Middle frontal gyrus (tissue), 1 donor: ENCODE measurements around the gene AMIGO2.
"Not testable (repeated sequence)": the region's sequence is repeated elsewhere in the genome, so short reads cannot be mapped to it uniquely, and the experiment has no call there.

ENCODE experiments used
- DNase-seq: peaks from one replicate; pipeline ENCODE4 v3.0.0-alpha.2; 2015; ENCODE audit warnings: low spot score; ENCODE audit errors: extremely low spot score

Gene AMIGO2

GRCh38 chr12:47074757-47075156 lies 5.0 kb downstream of the AMIGO2 start:
- no peak for DNase-seq

- no peak for DNase-seq
These were observed 5.8 kb downstream of the AMIGO2 start for GRCh38 chr12:47073951-47074350.

GRCh38 chr12:47071241-47071852 lies 8.4 kb downstream of the AMIGO2 start:
- DNase-seq = no peak

GRCh38 chr12:47070310-47070709 lies 9.4 kb downstream of the AMIGO2 start:
- DNase-seq = no peak

- DNase-seq = no peak
These were observed 11.2 kb downstream of the AMIGO2 start for GRCh38 chr12:47068539-47068938.

GRCh38 chr12:47067771-47068431 lies 11.9 kb downstream of the AMIGO2 start:
- no peak for DNase-seq

- no peak for DNase-seq
These were observed 12.6 kb downstream of the AMIGO2 start for GRCh38 chr12:47067176-47067575.

- no peak for DNase-seq
These were observed 13.3 kb downstream of the AMIGO2 start for GRCh38 chr12:47066278-47067025.

GRCh38 chr12:47065546-47065945 lies 14.2 kb downstream of the AMIGO2 start:
- DNase-seq = no peak

GRCh38 chr12:47058640-47059039 lies 21.1 kb downstream of the AMIGO2 start:
- DNase-seq = not testable (repeated sequence)

GRCh38 chr12:47056944-47057343 lies 22.8 kb downstream of the AMIGO2 start:
- not testable (repeated sequence) for DNase-seq

GRCh38 chr12:47055856-47056255 lies 23.9 kb downstream of the AMIGO2 start:
- not testable (repeated sequence) for DNase-seq

- DNase-seq = no peak
These were observed 25.1 kb downstream of the AMIGO2 start for GRCh38 chr12:47054659-47055058.

- no peak for DNase-seq
These were observed 25.8 kb downstream of the AMIGO2 start for GRCh38 chr12:47053961-47054360.

- no peak for DNase-seq
These were observed 27.5 kb downstream of the AMIGO2 start for GRCh38 chr12:47052274-47052673.

- DNase-seq = not testable (repeated sequence)
These were observed 28.5 kb downstream of the AMIGO2 start for GRCh38 chr12:47051291-47051690.

- no peak for DNase-seq
These were observed 31.2 kb downstream of the AMIGO2 start for GRCh38 chr12:47048541-47048940.

- no peak for DNase-seq
These were observed 38.4 kb downstream of the AMIGO2 start for GRCh38 chr12:47041327-47041726.

GRCh38 chr12:47039756-47040155 lies 40.0 kb downstream of the AMIGO2 start:
- no peak for DNase-seq

- no peak for DNase-seq
These were observed 40.7 kb downstream of the AMIGO2 start for GRCh38 chr12:47039079-47039478.

GRCh38 chr12:47038270-47038748 lies 41.5 kb downstream of the AMIGO2 start:
- DNase-seq = no peak

- DNase-seq = no peak
These were observed 44.3 kb downstream of the AMIGO2 start for GRCh38 chr12:47035484-47035883.
